ENCODE results near the gene CAMKMT. TPM values are rescaled to one million over a fixed set of nuclear protein-coding genes. Genes with fewer than 3 reads are reported as not detected.

Gene CAMKMT
- total RNA-seq, 1 experiment from 2014 or later: 2.7 TPM

- H3F3A ChIP-seq (ENCODE audit: low read length, unreplicated experiment): no peaks in the 10 kb centered on the region
- no peaks in the 10 kb centered on the region for H3K9me3 ChIP-seq (ENCODE audit: low read length)
- no peak overlapping the region for H3K9ac ChIP-seq (ENCODE audit: low read length)
- ATAC-seq: no peak
- H3K9me2 ChIP-seq (replicated peaks; ENCODE audit: low read length): no peaks in the 10 kb centered on the region
- ChIA-PET CTCF (interaction anchor here (0.7 kb wide), 1 partner anchor 269 kb away, joined by 6 read pairs; no protein-coding TSS in a partner anchor), POLR2A (ENCODE audit: unreplicated experiment) (no interaction called here)
- DNase-seq: no peak
- H3K36me3 ChIP-seq (ENCODE audit: low read depth, low read length): peaks cover 4% of the 10 kb centered on the region; the same call in 1 of the 2 replicates
- no peak overlapping the region for H3K4me2 ChIP-seq (ENCODE audit: low read length)
- TF ChIP-seq EZH2phosphoT487 (IDR thresholded peaks at IDR 0.05; ENCODE audit: borderline replicate concordance, low read length): no peak
- TF ChIP-seq, protein P1, sequence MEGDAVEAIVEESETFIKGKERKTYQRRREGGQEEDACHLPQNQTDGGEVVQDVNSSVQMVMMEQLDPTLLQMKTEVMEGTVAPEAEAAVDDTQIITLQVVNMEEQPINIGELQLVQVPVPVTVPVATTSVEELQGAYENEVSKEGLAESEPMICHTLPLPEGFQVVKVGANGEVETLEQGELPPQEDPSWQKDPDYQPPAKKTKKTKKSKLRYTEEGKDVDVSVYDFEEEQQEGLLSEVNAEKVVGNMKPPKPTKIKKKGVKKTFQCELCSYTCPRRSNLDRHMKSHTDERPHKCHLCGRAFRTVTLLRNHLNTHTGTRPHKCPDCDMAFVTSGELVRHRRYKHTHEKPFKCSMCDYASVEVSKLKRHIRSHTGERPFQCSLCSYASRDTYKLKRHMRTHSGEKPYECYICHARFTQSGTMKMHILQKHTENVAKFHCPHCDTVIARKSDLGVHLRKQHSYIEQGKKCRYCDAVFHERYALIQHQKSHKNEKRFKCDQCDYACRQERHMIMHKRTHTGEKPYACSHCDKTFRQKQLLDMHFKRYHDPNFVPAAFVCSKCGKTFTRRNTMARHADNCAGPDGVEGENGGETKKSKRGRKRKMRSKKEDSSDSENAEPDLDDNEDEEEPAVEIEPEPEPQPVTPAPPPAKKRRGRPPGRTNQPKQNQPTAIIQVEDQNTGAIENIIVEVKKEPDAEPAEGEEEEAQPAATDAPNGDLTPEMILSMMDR (conservative IDR thresholded peaks at IDR 0.05; ENCODE audit: low read depth, low read length): no peak
- no peak for TF ChIP-seq EZH2 (IDR thresholded peaks at IDR 0.05; ENCODE audit: low read length, unreplicated experiment)
- no peaks in the 10 kb centered on the region for H3K27me3 ChIP-seq (ENCODE audit: low read length)
- no peak overlapping the region for H3K4me3 ChIP-seq (ENCODE audit: low read length)
- intact Hi-C loops (cut with micrococcal nuclease): loop anchor here (5.0 to 10.0 kb wide), 2 partner anchors 35 to 157 kb away; no protein-coding TSS in a partner anchor
- no peaks in the 10 kb centered on the region for H4K20me1 ChIP-seq (ENCODE audit: low read length)
- H2AFZ ChIP-seq (ENCODE audit: low read length): no peak overlapping the region
- H3K27ac ChIP-seq (ENCODE audit: low read length): no peak overlapping the region
- no TSS peak for BruUV-seq (replicated peaks)
- H3K4me1 ChIP-seq (ENCODE audit: insufficient read depth, low read length): no peaks in the 10 kb centered on the region
- no peaks in the 10 kb centered on the region for H3K79me2 ChIP-seq (ENCODE audit: low read length)
Measured at GRCh38 chr2:44397447-44398175, 35.9 kb downstream of the CAMKMT start.

DNA sequence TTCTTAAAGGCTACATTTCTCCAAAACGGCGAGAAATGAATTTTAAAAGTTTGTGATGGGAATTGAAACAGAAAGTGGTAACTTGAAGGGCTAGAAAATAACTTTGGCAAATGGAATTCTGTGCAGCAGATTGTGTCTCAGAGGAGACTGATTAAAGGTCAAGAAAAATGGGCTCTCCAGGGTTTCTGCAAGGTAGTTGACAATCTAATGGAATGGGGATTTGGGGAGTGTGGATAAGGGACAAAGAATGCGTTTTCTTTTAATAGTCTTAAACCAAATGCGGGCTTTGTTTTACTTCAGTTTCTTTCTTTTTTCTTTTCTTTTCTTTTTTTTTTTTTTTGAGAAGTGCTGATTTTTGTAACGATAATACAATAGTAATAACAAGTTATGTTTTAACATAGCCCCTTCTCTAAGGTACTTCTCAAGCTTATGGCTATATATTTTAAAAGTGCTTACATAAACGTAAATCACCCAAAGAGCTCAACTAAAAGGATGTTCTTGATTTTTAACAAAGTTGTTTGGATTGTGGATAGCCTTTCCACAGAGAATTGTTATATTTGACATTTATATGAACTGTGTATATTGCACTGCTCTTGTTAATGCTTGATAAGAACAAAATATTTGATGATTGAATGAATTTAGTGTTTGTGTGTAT is 36.6 kb downstream of the CAMKMT start:
- POLR2A ChIA-PET (ENCODE audit: unreplicated experiment): no interaction called here
- intact Hi-C loops (cut with micrococcal nuclease): loop anchor here (5.0 to 10.0 kb wide), 2 partner anchors 34 to 156 kb away; no protein-coding TSS in a partner anchor
- no peaks in the 10 kb centered on the region for H3K9me2 ChIP-seq (replicated peaks; ENCODE audit: low read length)
- H3K4me3 ChIP-seq (ENCODE audit: low read length): no peak overlapping the region
- no peak for DNase-seq
- H3F3A ChIP-seq (ENCODE audit: low read length, unreplicated experiment): no peaks in the 10 kb centered on the region
- H4K20me1 ChIP-seq (ENCODE audit: low read length): no peaks in the 10 kb centered on the region
- CTCF ChIA-PET: no interaction called here
- TF ChIP-seq EZH2 (IDR thresholded peaks at IDR 0.05; ENCODE audit: low read length, unreplicated experiment) (no peak), EZH2phosphoT487 (IDR thresholded peaks at IDR 0.05; ENCODE audit: borderline replicate concordance, low read length) (no peak)
- TF ChIP-seq, protein P1 (conservative IDR thresholded peaks at IDR 0.05; ENCODE audit: low read depth, low read length): no peak
- H3K9ac ChIP-seq (ENCODE audit: low read length): no peak overlapping the region
- H2AFZ ChIP-seq (ENCODE audit: low read length): no peak overlapping the region
- no peaks in the 10 kb centered on the region for H3K27me3 ChIP-seq (ENCODE audit: low read length)
- no peak overlapping the region for H3K4me2 ChIP-seq (ENCODE audit: low read length)
- BruUV-seq (replicated peaks): no TSS peak
- H3K4me1 ChIP-seq (ENCODE audit: insufficient read depth, low read length): no peaks in the 10 kb centered on the region
- peaks cover 4% of the 10 kb centered on the region; the same call in 1 of the 2 replicates for H3K36me3 ChIP-seq (ENCODE audit: low read depth, low read length)
- no peaks in the 10 kb centered on the region for H3K79me2 ChIP-seq (ENCODE audit: low read length)
- H3K9me3 ChIP-seq (ENCODE audit: low read length): no peaks in the 10 kb centered on the region
- no peak overlapping the region for H3K27ac ChIP-seq (ENCODE audit: low read length)
- ATAC-seq: no peak

- no peak overlapping the region for H3K9ac ChIP-seq (ENCODE audit: low read length)
- no peaks in the 10 kb centered on the region for H3K79me2 ChIP-seq (ENCODE audit: low read length)
- TF ChIP-seq, protein P1 (conservative IDR thresholded peaks at IDR 0.05; ENCODE audit: low read depth, low read length): no peak
- no peak for TF ChIP-seq EZH2phosphoT487 (IDR thresholded peaks at IDR 0.05; ENCODE audit: borderline replicate concordance, low read length)
- TF ChIP-seq EZH2 (IDR thresholded peaks at IDR 0.05; ENCODE audit: low read length, unreplicated experiment): no peak
- no peaks in the 10 kb centered on the region for H3K9me2 ChIP-seq (replicated peaks; ENCODE audit: low read length)
- no peaks in the 10 kb centered on the region for H3K4me1 ChIP-seq (ENCODE audit: insufficient read depth, low read length)
- H3K4me3 ChIP-seq (ENCODE audit: low read length): no peak overlapping the region
- H3K27ac ChIP-seq (ENCODE audit: low read length): no peak overlapping the region
- intact Hi-C loops (cut with micrococcal nuclease): no loop called here
- H3K27me3 ChIP-seq (ENCODE audit: low read length): no peaks in the 10 kb centered on the region
- H3K36me3 ChIP-seq (ENCODE audit: low read depth, low read length): no peaks in the 10 kb centered on the region
- CTCF ChIA-PET: no interaction called here
- H3F3A ChIP-seq (ENCODE audit: low read length, unreplicated experiment): no peaks in the 10 kb centered on the region
- ATAC-seq: no peak
- no peaks in the 10 kb centered on the region for H4K20me1 ChIP-seq (ENCODE audit: low read length)
- H2AFZ ChIP-seq (ENCODE audit: low read length): no peak overlapping the region
- no peaks in the 10 kb centered on the region for H3K9me3 ChIP-seq (ENCODE audit: low read length)
- BruUV-seq (replicated peaks): no TSS peak
- DNase-seq: no peak
- H3K4me2 ChIP-seq (ENCODE audit: low read length): no peak overlapping the region
- POLR2A ChIA-PET (ENCODE audit: unreplicated experiment): no interaction called here
Measured at GRCh38 chr2:44420725-44421124, 59.0 kb downstream of the CAMKMT start.

Measured in PC-3 (cell line).